Small intestine (tissue), 7 donors: ENCODE data around the gene GPR15LG. TPM values are rescaled to one million over a fixed set of nuclear protein-coding genes. Genes with fewer than 3 reads are reported as not detected.

Experiments
- DNase-seq, 2 donors: peaks; one replicate each; pipeline versions ENCODE4 v3.0.0 to v3.0.0-alpha.2; 2013
- FAIRE-seq: peaks from 2 replicates; lab custom pipeline; 2012; peaks lifted over from hg19 to GRCh38; lab: Jason Lieb, UNC
- H3K27ac ChIP-seq, 3 donors: one replicate each; pipeline ENCODE4 v1.5.1; 2013; ENCODE audit warnings: low read length in 2 of 3, mild to moderate bottlenecking in 2 of 3, control low read depth in 1 of 3, inconsistent platforms in 1 of 3, low read depth in 1 of 3, moderate library complexity in 1 of 3
- H3K27me3 ChIP-seq, 3 donors: one replicate each; pipeline ENCODE4 v1.6.1; 2013; ENCODE audit warnings: low read length in 3 of 3, inconsistent platforms in 1 of 3; ENCODE audit not compliant: control insufficient read depth in 3 of 3, insufficient read depth in 3 of 3
- H3K36me3 ChIP-seq, 3 donors: one replicate each; pipeline ENCODE4 v1.6.1; 2013; ENCODE audit warnings: low read length in 3 of 3, inconsistent platforms in 1 of 3, low read depth in 1 of 3, mild to moderate bottlenecking in 1 of 3, moderate library complexity in 1 of 3; ENCODE audit not compliant: control insufficient read depth in 3 of 3, insufficient read depth in 2 of 3
- H3K4me1 ChIP-seq, 3 donors: one replicate each; pipeline ENCODE4 v1.6.1; 2013; ENCODE audit warnings: low read length in 2 of 3, inconsistent platforms in 1 of 3, low read depth in 1 of 3, mild to moderate bottlenecking in 1 of 3, moderate library complexity in 1 of 3; ENCODE audit not compliant: control insufficient read depth in 3 of 3, insufficient read depth in 2 of 3
- H3K4me3 ChIP-seq, 3 donors: one replicate each; pipeline ENCODE4 v1.5.1; 2013; ENCODE audit warnings: low read length in 3 of 3, control low read depth in 1 of 3, inconsistent platforms in 1 of 3, low read depth in 1 of 3, mild to moderate bottlenecking in 1 of 3, moderate library complexity in 1 of 3
- H3K9me3 ChIP-seq, 2 donors: one replicate each; pipeline ENCODE4 v1.6.1; 2013; ENCODE audit warnings: low read depth in 1 of 2, low read length in 1 of 2; ENCODE audit not compliant: control insufficient read depth in 2 of 2, insufficient read depth in 1 of 2
- WGBS, 3 donors: extraction: QIAGEN DNeasy Blood & Tissue Kit; methylation state at CpG; one replicate each; pipeline ENCODE4 v1.1.7; 2013; 5-methylcytosine and 5-hydroxymethylcytosine counted together
- polyA plus RNA-seq, 4 donors: library from polyadenylated mRNA; stranded (reverse) in 3 of 4; unstranded in 1 of 4; fragments of 200-250 nt in 3 of 4; fragments of 120-200 nt in 1 of 4; gene quantifications; one replicate each; pipeline versions ENCODE4 v1.2.1 to v1.2.3, GENCODE V29; 2013
- donor health status: healthy with polysubstance abuse.
- donor health status: control.
- donor health status: control.
- donor health status: Bipolar disorder and iron deficiency.
- donor health status: healthy.

The GPR15LG gene
- polyA plus RNA-seq, 4 donors = 48.6 TPM; not detected in 3

DNA sequence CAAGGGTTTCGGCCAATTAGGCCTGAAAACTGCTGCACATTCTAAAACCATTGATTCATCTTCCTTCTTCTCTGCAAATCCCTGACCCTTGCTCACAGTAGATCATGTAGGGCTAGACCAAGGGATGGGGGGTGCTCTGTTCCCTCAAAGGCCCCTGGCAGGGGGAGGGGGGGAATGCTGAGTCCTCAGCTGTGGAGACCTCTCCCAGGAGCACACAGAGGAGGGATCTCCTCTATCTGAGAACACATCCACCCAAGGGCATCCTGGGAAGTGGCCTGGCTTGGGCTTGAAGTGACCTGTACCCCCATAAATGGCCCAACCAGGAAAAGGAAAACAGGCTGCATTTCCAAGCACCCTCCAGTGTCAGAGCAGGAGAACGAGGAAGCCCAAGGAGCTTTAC, 19.7 kb downstream of the GPR15LG start:
- WGBS, 3 donors = 83 to 93% (median 89%) methylated on average over 2 of the region's 2 CpGs
- Histone ChIP-seq H3K27ac (no peak overlapping the region), H3K27me3 (peaks cover 11 to 55% (median 18%) of the 10 kb centered on the region in 3 donors), H3K9me3 (no peaks in the 10 kb centered on the region), H3K4me3 (no peak overlapping the region), H3K36me3 (no peaks in the 10 kb centered on the region), H3K4me1 (peaks cover 0 to 9% (median 0%) of the 10 kb centered on the region in 3 donors)
- DNase-seq (no peak), FAIRE-seq (no peak)

DNA sequence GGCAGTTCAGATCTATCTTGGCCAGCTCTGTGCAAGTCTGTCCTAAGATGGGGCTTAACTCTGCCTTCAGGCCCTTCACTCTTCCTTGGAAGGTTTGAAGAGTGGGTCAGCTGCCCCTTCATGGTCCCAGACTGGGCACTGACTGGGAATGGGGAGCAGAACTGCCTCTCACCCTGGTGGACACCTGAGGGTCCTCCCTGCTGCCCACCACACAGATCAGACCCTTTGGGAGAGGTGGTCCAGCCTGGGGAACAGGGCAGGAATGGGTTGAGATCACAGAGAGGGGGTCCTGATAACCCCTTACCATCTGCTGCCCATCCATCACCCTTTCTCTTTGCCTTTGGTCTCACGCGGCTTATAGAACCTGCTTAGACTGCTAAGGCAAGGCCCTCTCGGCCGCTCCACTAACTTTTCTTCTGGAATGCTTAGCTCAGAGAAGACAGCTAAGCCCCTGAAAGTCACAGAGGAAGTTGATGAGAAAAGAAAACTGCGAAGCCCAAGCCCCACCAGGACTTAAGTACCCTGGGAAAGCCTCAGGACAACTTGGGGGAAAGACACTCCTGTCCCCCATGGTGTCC, 20.3 kb downstream of the GPR15LG start:
- FAIRE-seq (no peak), DNase-seq (no peak)
- Histone ChIP-seq H3K27ac (no peak overlapping the region), H3K9me3 (no peaks in the 10 kb centered on the region), H3K36me3 (no peaks in the 10 kb centered on the region), H3K4me3 (peak overlapping the region; percentile 20 to 29 (median 28)), H3K4me1 (peaks cover 0 to 9% (median 0%) of the 10 kb centered on the region in 3 donors), H3K27me3 (peaks cover 11 to 50% (median 18%) of the 10 kb centered on the region in 3 donors)
- WGBS, 3 donors = 30 to 41% (median 37%) methylated on average over 5 of the region's 5 CpGs

- FAIRE-seq (no peak), DNase-seq (peak in 1 of 2 donors; percentile 65)
- Histone ChIP-seq H3K4me3 (peak within 1 kb of the TSS; percentile 20 to 29 (median 28)), H3K4me1 (peaks cover 0 to 9% (median 0%) of the 10 kb centered on the region in 3 donors), H3K36me3 (no peaks in the 10 kb centered on the region), H3K27me3 (peaks cover 11 to 50% (median 18%) of the 10 kb centered on the region in 3 donors), H3K27ac (no peak within 1 kb of the TSS), H3K9me3 (no peaks in the 10 kb centered on the region)
- WGBS, 3 donors = 1 to 2% (median 2%) methylated on average over 38 to 61 of the region's 61 CpGs
Observed at GRCh38 chr10:84194424-84195043, 20.9 kb downstream of the GPR15LG start, which contains the start of gene CDHR1. TSS of gene CDHR1 (plus strand) at chr10:84194537. CDS start at chr10:84194761, 224 bp downstream.

DNA sequence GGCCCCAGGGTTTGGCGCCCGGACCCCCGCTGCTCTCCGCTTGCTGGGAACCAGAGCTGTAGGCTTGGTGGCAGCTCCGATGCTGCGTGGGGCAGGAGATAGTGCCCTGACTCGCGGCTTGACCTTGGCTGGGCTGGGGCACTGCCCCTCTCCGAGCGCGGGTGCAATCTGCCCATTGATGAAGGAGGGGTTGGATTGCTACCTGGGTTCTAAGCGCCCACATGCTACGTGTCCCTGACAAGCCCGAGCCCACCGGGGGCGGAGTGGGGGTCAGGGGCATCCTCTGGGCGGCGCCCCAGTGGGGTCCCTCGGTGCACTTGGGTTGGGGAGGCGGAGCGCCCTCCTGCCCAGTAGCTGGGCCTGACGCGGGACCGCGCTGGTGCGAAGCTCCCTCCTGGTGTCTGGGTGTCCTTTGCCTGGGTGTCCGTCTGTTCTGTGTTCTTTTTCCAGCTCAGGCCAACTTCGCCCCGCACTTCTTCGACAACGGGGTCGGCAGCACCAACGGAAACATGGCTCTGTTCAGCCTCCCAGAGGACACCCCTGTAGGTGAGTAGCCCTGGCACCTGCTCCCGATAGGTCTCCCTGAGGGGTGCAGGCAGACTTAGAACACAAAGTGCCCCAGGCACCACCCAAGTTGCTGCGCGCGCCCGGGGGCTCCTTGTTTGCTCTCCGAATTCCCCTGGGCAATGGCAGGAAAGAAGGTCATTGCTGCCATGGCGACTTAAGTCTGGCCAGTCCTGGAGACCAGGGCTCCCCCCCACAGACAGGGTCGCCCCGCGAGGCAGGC, 21.6 kb downstream of the GPR15LG start:
- peak overlapping the region in 1 of 3 donors; percentile 7 for H3K4me3 ChIP-seq
- 9 to 21% (median 21%) methylated on average over 42 to 43 of the region's 43 CpGs for WGBS, 3 donors
- H3K27me3 ChIP-seq = peaks cover 11 to 50% (median 18%) of the 10 kb centered on the region in 3 donors
- FAIRE-seq (no peak), DNase-seq (no peak)
- peaks cover 0 to 9% (median 0%) of the 10 kb centered on the region in 3 donors for H3K4me1 ChIP-seq
- H3K36me3 ChIP-seq = no peaks in the 10 kb centered on the region
- H3K27ac ChIP-seq = no peak overlapping the region
- H3K9me3 ChIP-seq = no peaks in the 10 kb centered on the region

GRCh38 chr10:84196083-84196482, 22.5 kb downstream of the GPR15LG start:
- FAIRE-seq (no peak), DNase-seq (peak in 1 of 2 donors; percentile 34)
- Histone ChIP-seq H3K4me1 (peaks cover 0 to 14% (median 0%) of the 10 kb centered on the region in 3 donors), H3K4me3 (no peak overlapping the region), H3K27me3 (peaks cover 11 to 50% (median 18%) of the 10 kb centered on the region in 3 donors), H3K27ac (no peak overlapping the region), H3K9me3 (no peaks in the 10 kb centered on the region), H3K36me3 (no peaks in the 10 kb centered on the region)
- 3 to 16% (median 13%) methylated on average over 4 of the region's 4 CpGs for WGBS, 3 donors

DNA sequence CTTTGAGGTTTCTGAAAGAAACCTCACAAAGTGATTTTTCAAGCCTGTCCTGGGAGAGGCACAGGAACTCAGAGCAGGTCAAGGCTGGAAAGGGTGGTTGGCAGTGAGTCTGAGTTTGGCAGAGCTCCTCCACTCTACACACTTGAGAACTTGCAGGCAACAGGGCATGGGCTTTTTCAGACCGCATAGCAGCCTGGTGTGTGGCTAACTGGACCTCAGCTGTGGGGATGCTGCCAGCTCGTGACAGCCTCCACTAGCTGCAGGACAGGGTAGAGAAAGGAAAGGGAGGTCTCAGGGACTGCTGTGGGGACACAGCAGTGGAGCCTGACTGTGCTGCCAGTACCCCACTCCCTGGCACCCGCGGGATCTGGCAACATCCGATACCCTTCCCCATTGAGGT, 23.3 kb downstream of the GPR15LG start:
- no peaks in the 10 kb centered on the region for H3K36me3 ChIP-seq
- peaks cover 11 to 46% (median 18%) of the 10 kb centered on the region in 3 donors for H3K27me3 ChIP-seq
- no peak overlapping the region for H3K4me3 ChIP-seq
- no peak overlapping the region for H3K27ac ChIP-seq
- DNase-seq (no peak), FAIRE-seq (no peak)
- peaks cover 0 to 23% (median 0%) of the 10 kb centered on the region in 3 donors for H3K4me1 ChIP-seq
- no peaks in the 10 kb centered on the region for H3K9me3 ChIP-seq
- WGBS, 3 donors = 61 to 81% (median 75%) methylated on average over 5 of the region's 5 CpGs

DNA sequence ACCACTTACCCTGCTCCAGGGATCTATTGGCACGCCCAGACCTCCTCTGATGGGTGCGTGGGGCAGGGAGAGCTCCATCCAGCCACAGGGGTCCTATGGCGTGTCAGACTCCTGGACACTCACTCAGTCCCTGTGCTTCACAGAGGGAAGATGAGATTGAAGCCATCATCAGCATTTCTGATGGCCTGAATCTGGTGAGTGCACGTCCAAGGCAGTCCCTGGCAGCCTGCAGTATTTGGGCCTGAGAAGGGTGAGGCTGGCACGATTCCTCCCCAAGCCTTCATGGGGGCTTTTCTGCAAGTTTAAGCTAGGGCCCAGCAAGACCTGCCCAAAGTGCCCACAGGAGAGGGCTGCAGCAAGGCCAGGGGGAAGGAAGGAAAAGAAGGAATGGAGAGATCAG, 24.0 kb downstream of the GPR15LG start:
- FAIRE-seq = no peak
- Histone ChIP-seq H3K27me3 (peaks cover 11 to 44% (median 18%) of the 10 kb centered on the region in 3 donors), H3K27ac (no peak overlapping the region), H3K4me1 (peaks cover 0 to 25% (median 0%) of the 10 kb centered on the region in 3 donors), H3K36me3 (no peaks in the 10 kb centered on the region), H3K4me3 (no peak overlapping the region), H3K9me3 (no peaks in the 10 kb centered on the region)
- no peak for DNase-seq
- 76 to 91% (median 85%) methylated on average over 5 of the region's 5 CpGs for WGBS, 3 donors
